ENCODE results near the gene CD84.
"Not testable (repeated sequence)": the region's sequence is repeated elsewhere in the genome, so short reads cannot be mapped to it uniquely, and the experiment has no call there.

CD84 gene

DNA sequence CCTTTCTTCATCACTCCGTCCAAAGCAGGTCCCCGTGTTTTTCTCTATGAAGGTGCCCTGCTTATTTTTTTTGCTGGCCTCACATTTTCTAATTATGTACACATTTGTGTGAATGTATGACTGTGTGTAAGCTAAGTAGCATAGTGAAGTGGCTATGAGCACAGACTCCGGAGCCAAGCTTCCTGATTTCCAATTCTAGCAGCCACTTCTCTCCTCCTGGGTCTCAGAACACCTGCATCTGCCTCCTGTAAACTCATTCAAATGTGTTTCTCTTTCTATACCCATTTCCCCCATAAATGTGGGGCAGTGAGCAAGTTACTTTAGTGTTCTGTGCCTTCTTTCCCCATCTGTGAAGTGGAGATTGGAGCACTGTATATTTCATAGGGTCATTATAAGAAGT is 58.3 kb downstream of the CD84 start:
- no peak overlapping the region for H3K4me3 ChIP-seq (ENCODE audit: low read depth, low read length)
- TF ChIP-seq, protein P1, sequence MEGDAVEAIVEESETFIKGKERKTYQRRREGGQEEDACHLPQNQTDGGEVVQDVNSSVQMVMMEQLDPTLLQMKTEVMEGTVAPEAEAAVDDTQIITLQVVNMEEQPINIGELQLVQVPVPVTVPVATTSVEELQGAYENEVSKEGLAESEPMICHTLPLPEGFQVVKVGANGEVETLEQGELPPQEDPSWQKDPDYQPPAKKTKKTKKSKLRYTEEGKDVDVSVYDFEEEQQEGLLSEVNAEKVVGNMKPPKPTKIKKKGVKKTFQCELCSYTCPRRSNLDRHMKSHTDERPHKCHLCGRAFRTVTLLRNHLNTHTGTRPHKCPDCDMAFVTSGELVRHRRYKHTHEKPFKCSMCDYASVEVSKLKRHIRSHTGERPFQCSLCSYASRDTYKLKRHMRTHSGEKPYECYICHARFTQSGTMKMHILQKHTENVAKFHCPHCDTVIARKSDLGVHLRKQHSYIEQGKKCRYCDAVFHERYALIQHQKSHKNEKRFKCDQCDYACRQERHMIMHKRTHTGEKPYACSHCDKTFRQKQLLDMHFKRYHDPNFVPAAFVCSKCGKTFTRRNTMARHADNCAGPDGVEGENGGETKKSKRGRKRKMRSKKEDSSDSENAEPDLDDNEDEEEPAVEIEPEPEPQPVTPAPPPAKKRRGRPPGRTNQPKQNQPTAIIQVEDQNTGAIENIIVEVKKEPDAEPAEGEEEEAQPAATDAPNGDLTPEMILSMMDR (conservative IDR thresholded peaks at IDR 0.05; ENCODE audit: low read depth, low read length): no peak
- DNase-seq (ENCODE audit: low read depth): no peak

DNA sequence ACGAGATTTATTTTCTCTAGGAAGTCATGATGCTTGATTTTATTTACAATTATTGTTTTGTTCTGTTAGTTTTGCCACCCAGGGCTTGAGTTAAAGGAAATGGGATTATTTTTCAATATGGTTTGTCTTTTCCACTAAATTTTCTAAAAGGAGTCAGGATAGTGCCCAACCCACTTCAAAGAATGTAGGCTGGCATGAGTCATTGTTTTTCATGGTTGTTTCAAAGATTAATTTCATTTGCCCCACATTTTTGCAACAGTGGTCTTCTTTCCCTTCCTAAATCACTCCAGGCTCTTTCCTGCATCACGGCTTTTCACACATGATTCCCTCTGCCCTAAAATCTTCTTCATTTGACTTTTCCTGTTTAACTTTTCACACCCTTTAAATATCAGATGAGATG is 58.7 kb downstream of the CD84 start:
- TF ChIP-seq, protein P1 (conservative IDR thresholded peaks at IDR 0.05; ENCODE audit: low read depth, low read length): no peak
- no peak overlapping the region for H3K4me3 ChIP-seq (ENCODE audit: low read depth, low read length)

GRCh38 chr1:160519642-160520435 is 59.5 kb downstream of the CD84 start:
- no peak overlapping the region for H3K4me3 ChIP-seq (ENCODE audit: low read depth, low read length)
- no peak for DNase-seq (ENCODE audit: low read depth)

More for the DNA sequence above, 58.7 kb downstream of the CD84 start:
- DNase-seq (ENCODE audit: low read depth): no peak

DNA sequence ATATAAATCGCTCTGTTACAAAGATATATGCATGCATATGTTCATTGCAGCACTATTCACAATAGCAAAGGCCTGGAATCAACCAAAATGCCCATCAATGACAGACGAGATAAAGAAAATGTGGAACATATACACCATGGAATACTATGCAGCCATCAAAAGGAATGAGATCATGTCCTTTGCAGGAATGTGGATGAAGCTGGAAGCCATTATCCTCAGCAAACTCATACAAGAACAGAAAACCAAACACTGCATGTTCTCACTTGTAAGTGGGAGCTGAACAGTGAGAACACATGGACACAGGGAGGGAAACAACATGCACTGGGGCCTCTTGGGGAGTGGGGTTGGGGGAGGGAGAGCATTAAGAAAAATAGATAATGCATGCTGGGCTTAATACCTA is 61.8 kb downstream of the CD84 start:
- not testable (repeated sequence) for H3K4me3 ChIP-seq (ENCODE audit: low read depth, low read length); DNase-seq (ENCODE audit: low read depth)

More at GRCh38 chr1:160519642-160520435, 59.5 kb downstream of the CD84 start:
- TF ChIP-seq, protein P1 (conservative IDR thresholded peaks at IDR 0.05; ENCODE audit: low read depth, low read length): no peak

- H3K4me3 ChIP-seq (ENCODE audit: low read depth, low read length): not testable (repeated sequence)
These were observed 63.4 kb downstream of the CD84 start for GRCh38 chr1:160515908-160516307.

DNA sequence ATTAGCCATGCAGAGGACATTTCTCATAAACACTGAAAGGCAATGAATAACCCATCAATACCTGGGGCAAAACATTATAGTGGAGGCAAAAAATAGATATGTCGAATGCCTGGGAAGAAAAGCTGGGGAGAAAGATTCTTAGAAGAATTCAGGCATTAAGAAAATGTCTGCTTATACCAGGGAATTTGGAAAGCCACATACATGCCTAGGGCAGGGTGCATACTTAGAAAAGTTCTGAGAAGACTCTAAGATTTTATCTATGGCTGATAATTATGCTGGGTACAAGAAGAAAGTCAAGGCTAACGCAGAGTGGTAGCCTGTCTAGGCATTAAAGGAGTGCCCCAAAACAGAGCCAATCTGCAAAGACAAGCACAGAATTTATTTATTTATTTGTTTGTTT is 74.6 kb downstream of the CD84 start:
- DNase-seq (ENCODE audit: low read depth): no peak

More at GRCh38 chr1:160515908-160516307, 63.4 kb downstream of the CD84 start:
- not testable (repeated sequence) for DNase-seq (ENCODE audit: low read depth)

DNA sequence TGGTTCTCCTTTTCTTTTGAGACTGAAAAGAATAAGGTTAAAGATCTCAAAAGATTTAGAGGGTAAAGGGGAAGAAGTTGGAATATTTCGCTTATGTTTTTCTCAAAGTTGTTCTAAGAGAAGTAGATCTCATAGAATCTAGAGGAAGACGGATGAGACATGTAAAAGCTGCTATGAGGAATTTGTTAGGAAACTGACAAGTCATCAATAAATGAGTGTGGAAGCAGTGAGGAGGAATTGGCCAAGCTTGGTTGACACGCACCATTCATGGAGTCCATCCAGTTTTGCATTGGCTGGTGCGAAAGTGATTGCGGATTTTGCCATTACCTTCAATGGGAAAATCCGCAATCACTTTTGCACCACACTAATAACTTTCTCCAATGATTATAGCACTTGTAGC is 76.2 kb downstream of the CD84 start:
- DNase-seq (ENCODE audit: low read depth): no peak
- TF ChIP-seq, protein P1 (conservative IDR thresholded peaks at IDR 0.05; ENCODE audit: low read depth, low read length): no peak
- no peak overlapping the region for H3K4me3 ChIP-seq (ENCODE audit: low read depth, low read length)

More for the DNA sequence above, 74.6 kb downstream of the CD84 start:
- TF ChIP-seq, protein P1 (conservative IDR thresholded peaks at IDR 0.05; ENCODE audit: low read depth, low read length): no peak
- no peak overlapping the region for H3K4me3 ChIP-seq (ENCODE audit: low read depth, low read length)

GRCh38 chr1:160500321-160500990 is 78.8 kb downstream of the CD84 start:
- no peak overlapping the region for H3K4me3 ChIP-seq (ENCODE audit: low read depth, low read length)
- TF ChIP-seq, protein P1 (conservative IDR thresholded peaks at IDR 0.05; ENCODE audit: low read depth, low read length): no peak
- DNase-seq (ENCODE audit: low read depth): no peak

Measured in choroid plexus epithelial cell (primary cell).